ENCODE measurements around the gene CORO1C.

DNA sequence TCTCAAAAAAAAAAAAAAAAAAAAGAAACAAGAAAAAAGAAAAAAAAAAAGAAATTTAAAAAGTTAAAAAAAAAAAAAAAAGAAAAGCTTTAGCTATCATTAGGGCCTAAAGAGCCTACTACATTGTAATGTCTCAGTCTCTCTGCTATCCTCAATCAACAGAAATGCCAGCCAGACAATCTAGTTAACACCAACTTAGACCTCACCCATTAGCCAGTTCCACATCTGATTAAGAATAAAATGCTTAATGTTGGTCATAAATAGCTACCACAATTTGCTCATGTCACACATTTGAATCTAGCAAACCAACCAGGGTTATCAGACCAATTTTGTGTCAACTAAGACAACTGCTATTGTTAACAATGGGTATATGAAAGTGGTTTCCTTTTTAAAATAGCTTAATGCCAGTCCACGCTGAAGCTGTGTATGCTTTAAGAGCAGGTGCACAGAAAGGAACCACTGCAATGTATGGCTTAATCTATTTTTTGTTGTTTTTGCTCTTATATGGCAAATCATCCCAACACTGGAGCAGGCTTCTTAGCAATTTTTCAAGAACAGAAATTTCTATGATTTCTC is 52.1 kb downstream of the CORO1C start:
- TF ChIP-seq, protein P1, sequence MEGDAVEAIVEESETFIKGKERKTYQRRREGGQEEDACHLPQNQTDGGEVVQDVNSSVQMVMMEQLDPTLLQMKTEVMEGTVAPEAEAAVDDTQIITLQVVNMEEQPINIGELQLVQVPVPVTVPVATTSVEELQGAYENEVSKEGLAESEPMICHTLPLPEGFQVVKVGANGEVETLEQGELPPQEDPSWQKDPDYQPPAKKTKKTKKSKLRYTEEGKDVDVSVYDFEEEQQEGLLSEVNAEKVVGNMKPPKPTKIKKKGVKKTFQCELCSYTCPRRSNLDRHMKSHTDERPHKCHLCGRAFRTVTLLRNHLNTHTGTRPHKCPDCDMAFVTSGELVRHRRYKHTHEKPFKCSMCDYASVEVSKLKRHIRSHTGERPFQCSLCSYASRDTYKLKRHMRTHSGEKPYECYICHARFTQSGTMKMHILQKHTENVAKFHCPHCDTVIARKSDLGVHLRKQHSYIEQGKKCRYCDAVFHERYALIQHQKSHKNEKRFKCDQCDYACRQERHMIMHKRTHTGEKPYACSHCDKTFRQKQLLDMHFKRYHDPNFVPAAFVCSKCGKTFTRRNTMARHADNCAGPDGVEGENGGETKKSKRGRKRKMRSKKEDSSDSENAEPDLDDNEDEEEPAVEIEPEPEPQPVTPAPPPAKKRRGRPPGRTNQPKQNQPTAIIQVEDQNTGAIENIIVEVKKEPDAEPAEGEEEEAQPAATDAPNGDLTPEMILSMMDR (IDR thresholded peaks at IDR 0.05 in 4 of 5, conservative IDR thresholded peaks at IDR 0.05 in 1 of 5) = no peak
- TF ChIP-seq POLR2A (IDR thresholded peaks at IDR 0.05) = no peak
